Omental fat pad (tissue), 4 donors: ENCODE results near the gene CDCP1. TPM values are rescaled to one million over a fixed set of nuclear protein-coding genes. Genes with fewer than 3 reads are reported as not detected.

Experiments used
- ATAC-seq: fragments of 150-250 bp; one replicate; pipeline ENCODE4 v1.9.1; 2016; ENCODE audit warnings: mild to moderate bottlenecking, moderate library complexity; ENCODE audit not compliant: low FRiP score
- DNase-seq: peaks from one replicate; pipeline ENCODE4 v3.0.0-alpha.2; 2019; ENCODE audit warnings: low spot score
- total RNA-seq, 4 donors: library from RNA; depleted of rRNA; stranded (reverse); fragments of >200 nt; gene quantifications; one replicate each; pipeline ENCODE4 v1.1.0, GENCODE V29; 2016
- TF ChIP-seq, protein P1 (sequence below), 3 donors: fragments of 450-650 bp; IDR thresholded peaks; one replicate each; pipeline ENCODE4 v1.5.1; 2016 to 2017; ENCODE audit warnings: antibody characterized with exemption in 3 of 3, mild to moderate bottlenecking in 3 of 3, moderate library complexity in 2 of 3

Gene CDCP1
- total RNA-seq, 4 donors from 2014 or later, result 0.16 to 30.7 (median 8.2) TPM

GRCh38 chr3:45051685-45052084, 94.5 kb downstream of the CDCP1 start:
- TF ChIP-seq, protein P1, sequence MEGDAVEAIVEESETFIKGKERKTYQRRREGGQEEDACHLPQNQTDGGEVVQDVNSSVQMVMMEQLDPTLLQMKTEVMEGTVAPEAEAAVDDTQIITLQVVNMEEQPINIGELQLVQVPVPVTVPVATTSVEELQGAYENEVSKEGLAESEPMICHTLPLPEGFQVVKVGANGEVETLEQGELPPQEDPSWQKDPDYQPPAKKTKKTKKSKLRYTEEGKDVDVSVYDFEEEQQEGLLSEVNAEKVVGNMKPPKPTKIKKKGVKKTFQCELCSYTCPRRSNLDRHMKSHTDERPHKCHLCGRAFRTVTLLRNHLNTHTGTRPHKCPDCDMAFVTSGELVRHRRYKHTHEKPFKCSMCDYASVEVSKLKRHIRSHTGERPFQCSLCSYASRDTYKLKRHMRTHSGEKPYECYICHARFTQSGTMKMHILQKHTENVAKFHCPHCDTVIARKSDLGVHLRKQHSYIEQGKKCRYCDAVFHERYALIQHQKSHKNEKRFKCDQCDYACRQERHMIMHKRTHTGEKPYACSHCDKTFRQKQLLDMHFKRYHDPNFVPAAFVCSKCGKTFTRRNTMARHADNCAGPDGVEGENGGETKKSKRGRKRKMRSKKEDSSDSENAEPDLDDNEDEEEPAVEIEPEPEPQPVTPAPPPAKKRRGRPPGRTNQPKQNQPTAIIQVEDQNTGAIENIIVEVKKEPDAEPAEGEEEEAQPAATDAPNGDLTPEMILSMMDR (IDR thresholded peaks at IDR 0.05), result no peak
- no peak for ATAC-seq
- DNase-seq, result no peak

- ATAC-seq (no peak), DNase-seq (no peak)
- TF ChIP-seq, protein P1 (IDR thresholded peaks at IDR 0.05), result no peak
These were observed 96.4 kb downstream of the CDCP1 start for GRCh38 chr3:45049807-45050206.

DNA sequence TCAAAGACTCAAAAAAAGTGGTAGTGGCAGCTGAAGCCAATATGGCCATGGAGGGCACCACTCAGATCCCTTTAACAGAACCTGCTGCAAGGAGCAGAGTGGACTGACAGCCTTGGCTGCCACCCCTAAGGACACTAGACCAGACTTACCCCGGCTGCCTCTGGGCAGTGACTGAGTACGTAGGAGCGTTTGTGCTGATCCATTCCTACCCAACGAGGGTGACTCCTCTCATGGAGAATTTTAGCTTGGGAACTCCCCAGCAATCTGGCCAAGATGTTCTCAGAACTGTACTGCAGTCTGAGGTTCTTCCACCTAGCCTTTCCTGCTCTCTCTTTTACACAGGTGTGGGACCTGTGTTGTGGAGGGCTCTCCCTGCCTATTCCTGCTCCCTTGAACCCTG, 97.9 kb downstream of the CDCP1 start:
- ATAC-seq, result peak; percentile 62

GRCh38 chr3:45043728-45044299, 102.4 kb downstream of the CDCP1 start:
- TF ChIP-seq, protein P1 (IDR thresholded peaks at IDR 0.05), result no peak
- ATAC-seq (no peak), DNase-seq (no peak)

More for the DNA sequence above, 97.9 kb downstream of the CDCP1 start:
- no peak for DNase-seq
- TF ChIP-seq, protein P1 (IDR thresholded peaks at IDR 0.05), result no peak

DNA sequence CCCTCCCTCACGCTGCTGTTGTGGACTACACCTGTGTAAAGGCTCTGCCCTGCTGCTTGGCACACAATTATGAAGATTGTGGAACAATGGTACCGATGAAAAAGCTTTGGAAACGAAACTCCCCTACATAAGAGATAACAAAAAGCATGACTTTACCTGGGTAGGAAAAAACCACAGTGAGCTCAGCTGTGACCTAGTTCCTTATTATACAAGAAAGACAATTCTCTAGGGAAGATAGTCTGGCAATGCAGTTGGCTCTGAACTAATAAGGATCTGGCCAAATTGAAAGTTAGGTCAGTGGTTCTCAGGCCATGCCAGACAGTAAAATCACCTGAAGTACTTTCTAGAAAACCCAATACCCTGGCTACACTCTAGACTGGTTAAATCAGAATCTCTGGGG, 104.0 kb downstream of the CDCP1 start:
- TF ChIP-seq, protein P1 (IDR thresholded peaks at IDR 0.05), result no peak
- ATAC-seq (no peak), DNase-seq (no peak)

- TF ChIP-seq, protein P1 (IDR thresholded peaks at IDR 0.05), result no peak
- DNase-seq (no peak), ATAC-seq (no peak)
These were observed 104.5 kb downstream of the CDCP1 start for GRCh38 chr3:45041666-45042065.

- TF ChIP-seq, protein P1 (IDR thresholded peaks at IDR 0.05), result peak in 2 of 3 donors; percentile 50 to 94
These were observed 108.3 kb downstream of the CDCP1 start for GRCh38 chr3:45037720-45038455.

More at GRCh38 chr3:45037720-45038455, 108.3 kb downstream of the CDCP1 start:
- DNase-seq (peak; percentile 98), ATAC-seq (peak; percentile 83)
